ENCODE measurements around the gene BEND7.

DNA sequence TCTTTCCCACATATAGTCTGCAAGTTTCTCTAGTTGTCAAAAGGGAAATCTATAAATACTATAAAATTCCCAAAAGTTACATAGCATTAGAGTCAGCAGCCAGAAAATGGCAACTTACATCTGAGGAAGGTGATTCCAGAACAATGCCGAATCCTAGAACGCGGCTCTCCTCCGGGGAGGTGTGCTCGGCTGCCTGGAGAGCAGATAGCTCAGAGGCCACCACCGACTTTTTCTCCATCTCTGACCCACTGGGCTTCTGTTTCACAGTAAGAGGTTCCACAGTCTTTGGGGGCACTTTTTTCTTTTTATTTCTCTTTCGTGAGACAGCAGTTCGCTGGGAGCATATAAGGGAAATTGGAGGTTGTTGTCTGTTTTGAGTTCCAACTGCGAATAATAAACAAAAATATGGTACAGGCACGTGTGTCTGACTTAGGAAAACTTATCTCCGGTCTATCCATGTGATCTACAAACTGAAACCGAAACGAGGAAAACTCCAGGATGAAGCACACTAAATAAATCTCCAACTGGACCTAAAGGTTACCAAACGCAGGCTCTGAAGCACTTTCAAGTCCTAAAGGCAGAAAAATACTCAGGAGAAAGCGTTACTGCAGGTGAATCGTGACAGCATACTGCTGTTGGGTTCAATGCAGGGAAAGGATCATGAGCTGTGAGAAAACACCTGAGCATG lies 36.2 kb downstream of the BEND7 start:
- no peak for TF ChIP-seq POLR2A (IDR thresholded peaks at IDR 0.05; ENCODE audit: extremely low read depth, insufficient read length)
- TF ChIP-seq, protein P1, sequence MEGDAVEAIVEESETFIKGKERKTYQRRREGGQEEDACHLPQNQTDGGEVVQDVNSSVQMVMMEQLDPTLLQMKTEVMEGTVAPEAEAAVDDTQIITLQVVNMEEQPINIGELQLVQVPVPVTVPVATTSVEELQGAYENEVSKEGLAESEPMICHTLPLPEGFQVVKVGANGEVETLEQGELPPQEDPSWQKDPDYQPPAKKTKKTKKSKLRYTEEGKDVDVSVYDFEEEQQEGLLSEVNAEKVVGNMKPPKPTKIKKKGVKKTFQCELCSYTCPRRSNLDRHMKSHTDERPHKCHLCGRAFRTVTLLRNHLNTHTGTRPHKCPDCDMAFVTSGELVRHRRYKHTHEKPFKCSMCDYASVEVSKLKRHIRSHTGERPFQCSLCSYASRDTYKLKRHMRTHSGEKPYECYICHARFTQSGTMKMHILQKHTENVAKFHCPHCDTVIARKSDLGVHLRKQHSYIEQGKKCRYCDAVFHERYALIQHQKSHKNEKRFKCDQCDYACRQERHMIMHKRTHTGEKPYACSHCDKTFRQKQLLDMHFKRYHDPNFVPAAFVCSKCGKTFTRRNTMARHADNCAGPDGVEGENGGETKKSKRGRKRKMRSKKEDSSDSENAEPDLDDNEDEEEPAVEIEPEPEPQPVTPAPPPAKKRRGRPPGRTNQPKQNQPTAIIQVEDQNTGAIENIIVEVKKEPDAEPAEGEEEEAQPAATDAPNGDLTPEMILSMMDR (IDR thresholded peaks at IDR 0.05; ENCODE audit: low read depth, low read length), result no peak

Data from NB4 (cell line).